Measurements from ENCODE around the gene ZFYVE16.
"Not testable (repeated sequence)": the region's sequence is repeated elsewhere in the genome, so short reads cannot be mapped to it uniquely, and the experiment has no call there.

The ZFYVE16 gene

GRCh38 chr5:80491296-80491695 lies 83.4 kb downstream of the ZFYVE16 start:
- Mint-ChIP-seq H3K27me3 (peaks cover 23% of the 10 kb centered on the region), H3K36me3 (ENCODE audit: low read depth) (no peaks in the 10 kb centered on the region), H3K9me3 (no peaks in the 10 kb centered on the region), H3K27ac (no peak overlapping the region), H3K4me3 (no peak overlapping the region), H3K4me1 (ENCODE audit: low read depth) (peaks cover 20% of the 10 kb centered on the region)
- no peak for DNase-seq

- Mint-ChIP-seq H3K4me1 (ENCODE audit: low read depth) (peaks cover 7% of the 10 kb centered on the region), H3K4me3 (no peak overlapping the region), H3K36me3 (ENCODE audit: low read depth) (no peaks in the 10 kb centered on the region), H3K27ac (no peak overlapping the region), H3K27me3 (peaks cover 16% of the 10 kb centered on the region), H3K9me3 (no peaks in the 10 kb centered on the region)
- no peak for DNase-seq
Observed at GRCh38 chr5:80492741-80493140, 84.9 kb downstream of the ZFYVE16 start.

- not testable (repeated sequence) for H3K36me3 Mint-ChIP-seq (ENCODE audit: low read depth); H3K4me3 Mint-ChIP-seq; DNase-seq; H3K4me1 Mint-ChIP-seq (ENCODE audit: low read depth); H3K27ac Mint-ChIP-seq; H3K9me3 Mint-ChIP-seq
- H3K27me3 Mint-ChIP-seq: peaks cover 13% of the 10 kb centered on the region
Observed at GRCh38 chr5:80493443-80493842, 85.6 kb downstream of the ZFYVE16 start.

GRCh38 chr5:80495891-80496290 lies 88.0 kb downstream of the ZFYVE16 start:
- Mint-ChIP-seq H3K9me3 (no peaks in the 10 kb centered on the region), H3K27me3 (peaks cover 2% of the 10 kb centered on the region), H3K4me3 (no peak overlapping the region), H3K4me1 (ENCODE audit: low read depth) (no peaks in the 10 kb centered on the region), H3K27ac (no peak overlapping the region), H3K36me3 (ENCODE audit: low read depth) (no peaks in the 10 kb centered on the region)
- DNase-seq: no peak

- no peak for DNase-seq
- H3K4me1 Mint-ChIP-seq (ENCODE audit: low read depth): no peaks in the 10 kb centered on the region
- no peaks in the 10 kb centered on the region for H3K9me3 Mint-ChIP-seq
- H3K27me3 Mint-ChIP-seq: no peaks in the 10 kb centered on the region
- no peak overlapping the region for H3K4me3 Mint-ChIP-seq
- no peaks in the 10 kb centered on the region for H3K36me3 Mint-ChIP-seq (ENCODE audit: low read depth)
- H3K27ac Mint-ChIP-seq: no peak overlapping the region
Observed at GRCh38 chr5:80502800-80503199, 94.9 kb downstream of the ZFYVE16 start.

GRCh38 chr5:80503641-80504040 lies 95.8 kb downstream of the ZFYVE16 start:
- Mint-ChIP-seq H3K27ac (no peak overlapping the region), H3K4me3 (no peak overlapping the region), H3K36me3 (ENCODE audit: low read depth) (no peaks in the 10 kb centered on the region), H3K9me3 (no peaks in the 10 kb centered on the region), H3K4me1 (ENCODE audit: low read depth) (no peaks in the 10 kb centered on the region), H3K27me3 (no peaks in the 10 kb centered on the region)
- DNase-seq: no peak

GRCh38 chr5:80504833-80505232 lies 97.0 kb downstream of the ZFYVE16 start:
- Mint-ChIP-seq H3K36me3 (ENCODE audit: low read depth) (no peaks in the 10 kb centered on the region), H3K27me3 (no peaks in the 10 kb centered on the region), H3K4me3 (no peak overlapping the region), H3K9me3 (no peaks in the 10 kb centered on the region), H3K4me1 (ENCODE audit: low read depth) (no peaks in the 10 kb centered on the region), H3K27ac (no peak overlapping the region)
- DNase-seq: no peak

GRCh38 chr5:80507663-80508062 lies 99.8 kb downstream of the ZFYVE16 start:
- no peak for DNase-seq
- Mint-ChIP-seq H3K27ac (no peak overlapping the region), H3K4me1 (ENCODE audit: low read depth) (no peaks in the 10 kb centered on the region), H3K36me3 (ENCODE audit: low read depth) (no peaks in the 10 kb centered on the region), H3K9me3 (no peaks in the 10 kb centered on the region), H3K4me3 (no peak overlapping the region), H3K27me3 (no peaks in the 10 kb centered on the region)

- Mint-ChIP-seq H3K27ac (no peak overlapping the region), H3K4me3 (no peak overlapping the region), H3K36me3 (ENCODE audit: low read depth) (no peaks in the 10 kb centered on the region), H3K9me3 (no peaks in the 10 kb centered on the region), H3K27me3 (no peaks in the 10 kb centered on the region), H3K4me1 (ENCODE audit: low read depth) (no peaks in the 10 kb centered on the region)
- DNase-seq: no peak
Observed at GRCh38 chr5:80508844-80509243, 101.0 kb downstream of the ZFYVE16 start.

GRCh38 chr5:80509362-80509761 lies 101.5 kb downstream of the ZFYVE16 start:
- no peaks in the 10 kb centered on the region for H3K9me3 Mint-ChIP-seq
- DNase-seq: no peak
- no peaks in the 10 kb centered on the region for H3K27me3 Mint-ChIP-seq
- H3K4me1 Mint-ChIP-seq (ENCODE audit: low read depth): no peaks in the 10 kb centered on the region
- no peak overlapping the region for H3K27ac Mint-ChIP-seq
- H3K4me3 Mint-ChIP-seq: no peak overlapping the region
- H3K36me3 Mint-ChIP-seq (ENCODE audit: low read depth): no peaks in the 10 kb centered on the region

GRCh38 chr5:80516826-80517225 lies 109.0 kb downstream of the ZFYVE16 start:
- H3K27ac Mint-ChIP-seq: no peak overlapping the region
- no peak for DNase-seq
- H3K27me3 Mint-ChIP-seq: no peaks in the 10 kb centered on the region
- no peaks in the 10 kb centered on the region for H3K9me3 Mint-ChIP-seq
- H3K4me3 Mint-ChIP-seq: no peak overlapping the region
- H3K36me3 Mint-ChIP-seq (ENCODE audit: low read depth): no peaks in the 10 kb centered on the region
- peaks cover 4% of the 10 kb centered on the region for H3K4me1 Mint-ChIP-seq (ENCODE audit: low read depth)

Measured in activated T-cell treated with anti-CD3 and anti-CD28 coated beads, Interleukin-2, amount 50 U/mL, for 24 hours (primary cell).